ENCODE results near the gene ACTN4.

The ACTN4 gene

GRCh38 chr19:38661996-38662395, 14.5 kb downstream of the ACTN4 start:
- no peak overlapping the region for H3K4me3 ChIP-seq (ENCODE audit: low read depth, low read length)
- no peak for DNase-seq (ENCODE audit: low read depth, low spot score)
- TF ChIP-seq CTCF (IDR thresholded peaks at IDR 0.05; ENCODE audit: insufficient read depth, low read length, missing control alignments): no peak
- CTCF ChIA-PET: interaction anchor here (1.0 to 1.8 kb wide), 2 partner anchors 27 to 29 kb away, joined by 3 to 7 read pairs; no protein-coding TSS in a partner anchor
- POLR2A ChIA-PET: interaction anchor here (0.7 to 0.8 kb wide), 2 partner anchors 19 to 22 kb away, joined by 3 to 6 read pairs; no protein-coding TSS in a partner anchor

DNA sequence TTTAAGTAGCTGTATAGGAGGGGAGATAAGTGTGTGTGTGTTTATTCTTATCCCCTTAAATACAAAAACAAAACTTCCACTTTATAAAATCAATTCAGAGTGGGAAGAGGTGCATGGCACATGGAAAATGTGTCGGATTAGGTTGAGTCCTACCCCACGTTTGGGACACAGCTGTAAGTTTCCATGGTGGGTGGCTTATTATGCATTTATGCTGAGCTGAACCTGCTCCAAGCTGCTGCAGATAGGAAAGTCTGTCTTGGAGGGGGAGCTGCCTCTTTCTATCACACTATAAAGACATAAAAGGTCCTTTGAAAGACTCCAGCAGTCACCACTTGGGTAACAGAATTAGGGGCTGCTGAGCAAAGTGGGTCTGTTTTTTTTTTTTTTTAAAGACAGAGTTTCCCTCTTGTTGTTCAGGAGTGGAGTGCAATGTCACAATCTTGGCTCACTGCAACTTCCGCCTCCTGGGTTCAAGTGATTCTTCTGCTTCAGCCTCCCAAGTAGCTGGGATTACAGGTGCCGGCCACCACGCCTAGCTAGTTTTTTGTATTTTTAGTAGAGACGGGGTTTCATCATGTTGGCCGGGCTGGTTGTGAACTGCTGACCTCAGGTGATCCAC, 15.2 kb downstream of the ACTN4 start:
- ChIA-PET CTCF (interaction anchor here (0.8 to 1.8 kb wide), 2 partner anchors 27 to 28 kb away, joined by 3 to 7 read pairs; no protein-coding TSS in a partner anchor), POLR2A (interaction anchor here (0.7 to 0.8 kb wide), 3 partner anchors 18 to 56 kb away, joined by 3 to 6 read pairs (median 3); no protein-coding TSS in a partner anchor)
- H3K4me3 ChIP-seq (ENCODE audit: low read depth, low read length): no peak overlapping the region
- no peak for TF ChIP-seq CTCF (IDR thresholded peaks at IDR 0.05; ENCODE audit: insufficient read depth, low read length, missing control alignments)
- no peak for DNase-seq (ENCODE audit: low read depth, low spot score)

DNA sequence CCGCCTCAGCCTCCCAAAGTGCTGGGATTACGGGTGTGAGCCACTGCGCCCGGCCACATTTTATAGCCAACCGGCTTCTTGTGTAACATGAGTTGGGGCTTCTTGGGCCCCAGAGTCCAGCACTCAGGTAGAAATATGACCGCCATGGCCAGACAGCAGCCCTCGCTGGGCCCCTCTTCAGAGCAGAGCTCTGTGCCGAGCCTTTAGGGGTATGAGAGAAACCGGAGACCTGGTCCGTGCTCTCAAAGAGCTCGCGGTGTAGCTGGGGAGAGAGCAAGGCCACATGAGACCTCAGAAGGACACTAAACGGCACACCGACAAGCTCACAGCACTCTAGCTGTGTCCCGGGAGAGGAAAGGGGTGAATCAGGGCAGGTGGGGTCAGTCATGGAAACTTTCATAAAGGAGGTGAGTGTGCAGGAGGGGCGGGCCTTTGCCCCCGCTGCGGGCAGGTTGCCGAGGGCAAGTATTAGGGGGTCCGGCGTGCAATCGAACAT, 15.8 kb downstream of the ACTN4 start:
- no peak overlapping the region for H3K4me3 ChIP-seq (ENCODE audit: low read depth, low read length)
- ChIA-PET CTCF (interaction anchor here (0.8 to 1.7 kb wide), 3 partner anchors 11 to 270 kb away, joined by 3 to 4 read pairs (median 3); no protein-coding TSS in a partner anchor), POLR2A (interaction anchor here (0.7 kb wide), 1 partner anchor 56 kb away, joined by 3 read pairs; no protein-coding TSS in a partner anchor)
- TF ChIP-seq CTCF (IDR thresholded peaks at IDR 0.05; ENCODE audit: insufficient read depth, low read length, missing control alignments): no peak
- no peak for DNase-seq (ENCODE audit: low read depth, low spot score)

DNA sequence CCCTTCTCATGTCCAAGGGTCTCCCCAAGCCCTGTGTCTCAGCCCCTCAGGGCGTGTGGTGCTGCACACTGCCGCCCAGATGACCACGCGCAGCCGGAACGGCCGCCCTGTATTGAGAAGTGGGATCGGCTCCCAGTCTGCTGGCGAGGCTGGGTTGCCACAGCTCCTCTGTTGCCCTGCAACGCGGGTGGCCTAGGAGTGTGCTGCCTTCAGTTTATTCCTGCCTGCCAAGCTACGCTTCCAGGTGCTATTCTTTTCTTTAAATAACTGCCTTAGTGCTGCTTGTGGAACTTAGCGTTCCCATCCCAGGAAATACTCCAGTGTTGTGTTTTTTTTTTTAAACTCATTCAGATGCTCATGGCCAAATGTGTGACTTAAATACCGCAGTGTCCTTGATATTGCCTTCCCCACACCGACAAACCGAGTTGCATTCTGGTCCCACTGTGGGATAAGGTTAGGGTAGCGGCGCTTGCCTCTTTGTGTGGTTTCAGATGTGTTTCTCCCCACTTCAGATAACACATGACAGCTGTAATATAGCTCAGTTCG, 16.6 kb downstream of the ACTN4 start:
- TF ChIP-seq CTCF (IDR thresholded peaks at IDR 0.05; ENCODE audit: insufficient read depth, low read length, missing control alignments): no peak
- CTCF ChIA-PET: interaction anchor here (1.1 to 1.7 kb wide), 4 partner anchors 11 to 269 kb away, joined by 3 to 5 read pairs (median 4); no protein-coding TSS in a partner anchor
- H3K4me3 ChIP-seq (ENCODE audit: low read depth, low read length): no peak overlapping the region
- no peak for DNase-seq (ENCODE audit: low read depth, low spot score)
- POLR2A ChIA-PET: no interaction called here

DNA sequence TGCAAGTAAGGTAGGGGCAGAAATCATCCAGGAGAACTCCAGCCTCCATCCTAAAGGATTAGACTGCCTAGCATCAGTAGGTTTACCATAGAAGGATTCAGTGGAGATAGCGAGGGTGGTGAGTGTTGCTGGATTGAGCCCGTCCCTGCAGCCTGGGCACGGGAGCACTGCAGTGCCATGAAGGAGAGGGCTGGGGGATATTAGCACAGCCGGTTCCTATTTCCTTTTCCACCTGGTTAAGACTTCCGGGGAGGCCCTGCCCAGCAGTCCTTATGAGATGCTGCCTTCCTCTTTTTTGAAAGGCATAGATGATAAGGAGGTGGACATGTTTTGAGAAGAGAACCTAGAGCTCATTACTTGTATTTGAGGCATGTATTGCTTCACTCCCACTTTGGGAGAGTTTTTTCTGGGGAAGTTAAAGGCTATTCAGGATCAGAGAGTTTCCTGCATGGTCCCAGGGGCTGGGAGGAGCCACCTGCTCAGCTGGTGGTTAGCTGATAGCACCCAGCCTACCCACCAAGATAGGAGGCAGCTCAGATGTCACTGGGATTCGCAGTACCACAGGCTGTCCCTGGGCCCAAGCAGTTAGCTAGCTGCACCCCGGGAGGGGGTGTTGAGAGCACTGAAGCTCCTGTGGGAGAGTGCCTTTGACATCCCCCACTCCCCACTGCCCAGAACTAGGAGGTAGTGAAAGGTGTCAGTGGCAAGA, 17.2 kb downstream of the ACTN4 start:
- ChIA-PET CTCF (interaction anchor here (1.0 to 1.7 kb wide), 5 partner anchors 11 to 268 kb away, joined by 3 to 5 read pairs (median 3); partner anchors contain the start of gene ACTN4), POLR2A (interaction anchor here (0.5 kb wide), 1 partner anchor 22 kb away, joined by 4 read pairs; no protein-coding TSS in a partner anchor)
- TF ChIP-seq CTCF (IDR thresholded peaks at IDR 0.05; ENCODE audit: insufficient read depth, low read length, missing control alignments): no peak
- DNase-seq (ENCODE audit: low read depth, low spot score): no peak
- no peak overlapping the region for H3K4me3 ChIP-seq (ENCODE audit: low read depth, low read length)

Data from AG04449 (cell line).